HG03060 (cell line): ENCODE data around the gene PAPPA.
A peak's percentile ranks its signal among the peaks of the same experiment; 100 is the strongest.

Experiments used
- ATAC-seq: cut with Tn5 transposase; IDR thresholded peaks from one replicate; pipeline ENCODE4 v1.9.1; 2021; ENCODE audit warnings: low read depth, moderate number of reproducible peaks; ENCODE audit not compliant: unreplicated experiment

The PAPPA gene

GRCh38 chr9:116372786-116373185 is 219.2 kb downstream of the PAPPA start:
- no peak for ATAC-seq

DNA sequence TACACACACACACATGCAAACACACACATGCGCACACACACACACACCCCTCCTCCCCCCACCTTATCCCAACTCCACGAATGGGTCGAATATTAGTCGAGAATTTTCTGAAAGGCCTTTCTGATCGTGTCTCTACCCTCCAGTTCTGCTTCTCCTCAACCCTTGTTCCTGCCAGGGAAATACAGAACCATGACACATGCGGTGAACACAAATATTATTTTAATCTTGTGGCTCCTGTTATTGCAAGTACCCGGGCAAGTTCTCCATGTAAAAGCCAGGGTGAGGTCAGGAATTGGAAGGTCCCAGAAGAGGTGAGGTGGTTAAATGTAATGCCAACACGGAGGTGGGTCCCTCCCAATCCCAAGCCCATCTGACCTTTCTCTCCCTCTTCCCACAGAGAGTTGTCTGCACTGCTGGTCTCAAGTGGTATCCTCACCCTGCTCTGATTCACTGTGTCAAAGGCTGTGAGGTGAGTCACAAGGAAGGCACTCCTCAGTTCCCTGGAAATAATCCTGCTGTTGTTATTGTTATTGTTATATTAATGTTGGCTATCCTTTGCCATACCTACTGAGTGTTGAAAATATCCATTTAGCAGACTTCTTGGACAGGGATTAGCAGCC is 223.7 kb downstream of the PAPPA start:
- no peak for ATAC-seq

GRCh38 chr9:116378873-116379272 is 225.3 kb downstream of the PAPPA start:
- ATAC-seq, result no peak

- no peak for ATAC-seq
Observed at GRCh38 chr9:116379821-116380220, 226.2 kb downstream of the PAPPA start.

DNA sequence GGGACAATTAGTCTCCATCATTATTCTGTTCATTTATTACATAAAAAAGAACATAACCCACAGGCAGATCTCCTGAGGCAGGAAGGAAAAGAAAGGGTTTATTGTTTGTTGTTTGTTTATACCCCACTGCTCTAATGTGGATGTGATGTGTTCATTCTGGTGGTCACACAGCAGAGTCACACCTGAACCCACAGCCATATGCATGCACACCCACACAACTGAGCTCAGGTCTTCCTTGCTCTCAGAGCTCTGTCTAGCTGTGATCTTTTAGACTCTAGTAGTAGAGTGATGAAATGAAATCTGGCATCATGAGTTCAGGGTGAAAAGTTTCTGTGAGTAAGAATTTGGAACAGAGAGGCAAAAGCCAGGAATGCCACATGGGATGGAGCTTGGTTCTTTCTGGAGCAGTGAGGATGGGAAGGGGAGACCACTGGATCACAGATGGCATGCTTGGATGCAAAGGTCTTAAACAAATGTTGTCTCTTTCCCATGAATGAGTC is 227.0 kb downstream of the PAPPA start:
- ATAC-seq, result no peak

DNA sequence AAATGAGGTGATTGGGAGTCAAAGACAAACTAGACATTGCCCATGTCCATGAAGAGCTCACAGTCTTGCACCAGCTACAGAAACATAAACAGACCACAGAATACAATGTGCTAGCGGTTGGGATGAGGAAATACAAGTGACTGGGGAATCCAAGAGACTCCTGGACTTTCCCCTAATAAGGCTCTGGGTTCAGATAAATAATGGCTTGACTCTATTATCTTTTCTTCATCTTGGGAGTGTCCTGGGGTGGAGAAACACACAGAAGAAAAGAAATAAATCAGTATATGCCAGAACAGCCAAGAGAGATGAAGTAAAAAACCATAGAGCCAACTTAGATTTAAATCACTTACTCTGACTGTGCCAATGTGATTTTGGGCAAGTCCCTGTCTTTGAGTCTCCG is 227.8 kb downstream of the PAPPA start:
- ATAC-seq, result no peak

DNA sequence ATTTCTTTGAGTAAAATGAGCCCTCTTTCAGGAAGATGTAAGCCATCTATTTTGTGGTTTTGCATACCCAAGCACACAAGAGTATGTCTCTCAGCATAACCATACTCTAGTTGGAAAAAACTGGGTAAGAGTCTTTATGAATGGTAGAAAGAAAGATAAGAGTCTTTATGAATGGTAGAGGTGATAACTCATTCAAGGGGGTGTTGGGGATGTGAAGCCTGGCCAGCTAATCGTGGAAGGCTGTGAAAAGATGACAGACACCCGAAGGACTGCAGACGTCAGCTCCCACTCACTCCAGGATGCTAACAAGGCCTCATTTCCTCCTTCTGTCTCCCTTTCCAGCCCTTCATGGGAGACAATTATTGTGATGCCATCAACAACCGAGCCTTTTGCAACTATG is 228.5 kb downstream of the PAPPA start:
- no peak for ATAC-seq

DNA sequence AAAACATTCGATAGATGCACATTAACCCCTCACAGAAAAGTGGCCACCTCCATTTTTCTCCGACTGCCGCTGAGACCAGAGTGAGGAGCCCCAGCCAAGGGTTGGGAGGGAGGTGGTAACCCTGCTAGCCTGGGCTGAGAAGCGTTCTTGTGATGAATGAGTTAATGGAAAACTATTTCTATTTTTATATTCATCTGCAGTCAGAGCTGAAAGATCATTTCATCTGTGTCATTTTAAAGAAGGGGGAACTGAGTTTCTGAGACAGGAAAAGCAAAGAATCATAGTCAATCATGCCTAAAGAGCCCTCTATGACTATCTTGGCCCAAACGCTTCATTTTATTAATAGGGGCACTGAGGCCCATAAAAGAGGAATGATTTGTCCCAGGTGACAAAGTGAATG is 229.5 kb downstream of the PAPPA start:
- ATAC-seq, result no peak

DNA sequence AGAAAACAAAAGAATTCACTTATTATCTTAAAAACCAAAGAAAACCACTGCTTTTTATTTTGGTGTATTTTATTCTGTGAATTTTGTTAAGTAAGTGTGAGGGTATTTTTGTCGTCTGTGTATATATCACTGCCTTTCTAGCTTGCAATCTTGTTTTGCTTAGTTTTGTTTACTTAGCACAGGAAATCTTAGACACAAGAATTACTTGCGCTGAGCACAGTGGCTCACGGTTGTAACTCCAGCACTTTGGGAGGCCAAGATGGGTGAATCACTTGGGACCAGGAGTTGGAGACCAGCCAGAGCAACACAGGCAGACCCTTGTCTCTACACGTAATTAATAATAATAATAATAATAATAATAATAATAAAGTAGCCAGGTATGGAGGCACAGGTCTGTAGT is 230.3 kb downstream of the PAPPA start:
- no peak for ATAC-seq

- ATAC-seq, result peak; percentile 35
Observed at GRCh38 chr9:116387934-116388698, 234.5 kb downstream of the PAPPA start.

GRCh38 chr9:116389541-116390302 is 236.1 kb downstream of the PAPPA start:
- no peak for ATAC-seq

- peak; percentile 77 for ATAC-seq
Observed at GRCh38 chr9:116390303-116391228, 237.0 kb downstream of the PAPPA start.

GRCh38 chr9:116391306-116391900 is 237.8 kb downstream of the PAPPA start:
- no peak for ATAC-seq

DNA sequence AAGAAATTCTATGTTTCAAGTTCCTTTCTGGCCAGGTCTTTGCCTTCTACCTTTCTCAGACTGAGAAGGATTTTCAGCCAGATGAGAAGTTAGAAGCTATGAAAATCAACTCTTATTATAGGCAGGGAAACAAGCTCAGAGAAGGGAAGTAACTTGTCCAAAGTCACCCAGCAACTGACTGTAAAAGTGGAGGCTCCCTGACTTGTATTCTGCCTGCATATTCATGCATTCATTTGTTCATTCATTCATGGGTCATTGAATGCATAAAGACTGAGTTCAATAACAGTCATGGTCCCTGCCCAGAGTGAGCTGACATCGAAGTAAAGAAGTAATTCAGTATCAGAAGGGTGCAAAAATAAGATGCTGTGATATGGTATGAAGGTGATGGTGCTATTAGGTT is 239.6 kb downstream of the PAPPA start:
- ATAC-seq, result no peak

GRCh38 chr9:116394070-116394469 is 240.5 kb downstream of the PAPPA start:
- ATAC-seq, result no peak

GRCh38 chr9:116394894-116395698 is 241.5 kb downstream of the PAPPA start:
- ATAC-seq, result no peak

DNA sequence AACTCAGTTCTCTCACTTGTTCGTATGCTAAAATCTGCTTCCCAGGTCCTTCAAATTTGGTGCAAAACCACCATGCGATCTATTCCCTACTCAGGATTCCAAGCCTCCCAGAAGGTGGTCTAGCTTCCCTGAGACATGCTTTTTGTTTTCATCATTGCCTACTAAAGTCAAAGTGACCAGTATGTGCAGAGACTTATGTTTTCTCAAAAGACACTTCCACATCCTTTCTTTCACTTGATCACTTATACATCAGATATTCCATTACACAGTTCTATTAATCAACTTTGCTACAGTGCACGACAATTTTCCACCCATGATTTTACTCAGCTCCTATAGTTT is 242.1 kb downstream of the PAPPA start:
- no peak for ATAC-seq

DNA sequence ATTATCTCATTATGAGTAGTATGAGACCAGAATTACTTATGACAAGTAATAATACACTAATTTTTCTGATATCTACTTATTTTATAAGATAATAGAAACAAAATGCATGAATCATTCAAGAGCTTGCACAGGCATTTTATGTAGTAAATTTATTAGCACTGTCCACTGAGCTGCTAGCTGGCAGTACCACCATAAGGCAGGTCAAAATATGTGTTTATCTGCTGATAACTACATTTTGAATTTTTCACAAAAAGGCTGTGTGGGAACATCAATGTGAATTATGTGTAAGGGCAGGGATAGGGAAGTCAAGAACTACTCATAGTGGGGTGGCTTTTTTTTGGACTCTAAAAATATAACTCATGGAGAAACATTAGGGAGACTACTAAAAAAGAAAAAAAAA is 249.6 kb downstream of the PAPPA start:
- no peak for ATAC-seq

- no peak for ATAC-seq
Observed at GRCh38 chr9:116404228-116404627, 250.6 kb downstream of the PAPPA start.
